GM21381 (cell line): ENCODE results near the gene HFE.

Experiments
- ATAC-seq: cut with Tn5 transposase; IDR thresholded peaks from one replicate; pipeline ENCODE4 v1.9.1; 2021; ENCODE audit warnings: mild to moderate bottlenecking, moderate library complexity; ENCODE audit not compliant: unreplicated experiment

The HFE gene

DNA sequence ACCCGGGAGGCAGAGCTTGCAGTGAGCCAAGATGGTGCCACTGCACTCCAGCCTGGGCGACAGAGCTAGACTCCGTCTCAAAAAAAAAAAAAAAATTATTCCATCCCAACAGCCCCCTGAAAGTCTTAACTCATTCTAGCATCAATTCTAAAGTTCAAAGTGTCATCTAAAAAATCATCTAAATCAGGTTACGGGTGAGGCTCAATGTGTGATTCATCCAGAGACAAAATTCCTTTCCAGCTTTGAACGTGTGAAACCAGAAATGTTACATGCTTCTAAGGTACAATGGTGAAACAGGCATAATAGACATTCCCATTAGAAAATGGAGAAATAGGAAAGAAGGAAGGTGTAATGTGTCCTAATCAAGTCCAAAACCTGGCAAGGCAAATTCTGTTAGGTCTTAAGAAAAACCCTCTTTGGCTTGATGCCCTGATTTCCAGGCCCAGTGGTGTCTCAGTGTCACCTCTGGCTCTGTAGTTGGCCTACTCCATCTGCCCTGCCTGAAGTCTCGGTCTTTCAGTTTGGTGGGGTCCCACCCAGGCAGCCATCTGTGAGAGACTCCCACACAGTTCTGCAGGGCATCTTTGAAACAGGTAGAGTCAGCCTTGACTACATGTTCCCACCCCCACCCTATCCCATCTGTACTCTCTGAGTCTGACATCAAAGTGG lies 43.5 kb downstream of the HFE start:
- no peak for ATAC-seq

GRCh38 chr6:26131618-26132017 lies 44.4 kb downstream of the HFE start:
- ATAC-seq: no peak

DNA sequence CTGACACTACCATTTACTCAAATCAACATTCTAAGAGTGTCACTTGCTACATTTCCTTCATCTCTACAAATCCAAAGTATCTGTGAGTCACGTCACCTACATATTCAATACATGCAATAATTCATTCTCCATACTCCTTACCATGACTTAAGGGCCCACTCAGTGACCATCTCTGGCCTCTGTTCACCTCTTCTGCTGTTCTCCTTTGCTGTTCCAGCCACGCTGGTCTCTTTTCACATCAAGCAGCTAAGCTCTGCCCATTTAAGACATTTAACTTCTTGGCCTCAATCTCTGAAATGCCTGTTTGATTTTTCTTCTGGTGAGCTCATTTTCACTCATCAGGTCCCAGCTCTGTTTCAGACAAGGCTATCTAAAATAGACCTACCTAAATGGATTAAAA lies 46.5 kb downstream of the HFE start:
- ATAC-seq: no peak

DNA sequence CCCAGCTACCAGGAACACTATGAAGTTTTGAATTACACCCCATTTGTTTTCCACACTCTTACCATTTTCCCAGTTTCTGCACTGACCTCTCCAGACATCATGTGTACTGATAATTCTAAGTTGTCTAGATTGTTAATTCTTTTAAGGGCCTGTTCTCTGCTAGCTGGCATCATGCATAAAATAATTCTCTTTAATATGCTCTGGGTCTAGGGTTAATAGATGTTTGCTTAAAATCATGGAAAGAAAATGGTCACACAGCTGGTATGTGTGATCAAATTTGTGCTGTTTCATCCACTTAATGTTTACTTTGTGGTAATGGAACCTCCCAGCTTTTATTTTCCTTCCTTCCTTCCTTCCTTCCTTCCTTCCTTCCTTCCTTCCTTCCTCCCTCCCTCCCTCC lies 49.1 kb downstream of the HFE start:
- ATAC-seq: no peak

DNA sequence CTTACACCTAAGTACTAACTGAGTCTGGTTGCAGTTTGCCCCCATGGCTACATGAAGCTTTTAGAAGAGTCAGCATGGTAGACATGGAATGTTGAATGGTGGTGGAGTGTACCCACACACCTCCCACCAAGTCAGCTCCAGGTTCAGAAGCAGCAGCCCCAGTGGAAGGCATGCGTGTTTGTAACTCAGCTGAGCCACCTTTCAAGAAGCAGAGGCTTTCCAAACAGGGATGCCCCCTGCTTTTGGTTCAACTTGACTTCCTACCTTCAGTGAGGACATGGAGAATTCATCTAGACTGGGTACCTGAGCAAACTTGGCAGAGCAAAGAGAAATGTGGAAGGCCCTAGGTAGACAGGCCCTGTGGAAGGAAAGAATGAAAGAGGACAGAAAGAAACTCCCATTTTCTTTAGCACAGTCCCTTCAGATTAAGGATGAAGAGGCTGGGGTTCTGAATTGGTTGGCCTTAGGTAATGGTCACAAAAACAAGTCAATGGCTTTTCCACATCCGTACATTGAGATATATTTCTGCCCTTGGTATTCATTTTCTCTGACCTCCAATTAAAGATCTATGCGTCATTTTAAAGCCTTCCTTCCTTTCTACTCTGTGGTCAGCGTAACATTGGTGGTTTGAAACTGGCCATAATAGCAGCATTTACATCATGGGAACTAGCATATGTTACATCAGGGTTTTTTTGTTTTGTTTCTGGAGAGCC lies 53.2 kb downstream of the HFE start:
- no peak for ATAC-seq

DNA sequence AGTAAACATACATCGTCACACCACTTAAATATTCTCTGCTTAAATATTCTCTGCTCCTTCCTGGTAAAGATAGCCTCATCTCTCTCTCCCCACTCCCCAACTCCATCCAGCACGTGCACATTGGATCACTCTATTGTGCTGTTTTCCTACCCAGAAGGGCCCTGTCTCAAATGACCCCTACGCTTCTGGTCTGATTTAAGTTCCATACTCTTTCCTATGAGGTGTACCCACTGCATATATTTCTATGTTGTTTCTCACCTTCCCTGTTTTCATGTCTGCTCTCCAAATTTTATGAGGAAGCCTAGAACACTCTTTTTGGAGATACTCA lies 53.7 kb downstream of the HFE start:
- no peak for ATAC-seq

- ATAC-seq: no peak
These were observed 54.2 kb downstream of the HFE start for GRCh38 chr6:26141378-26141904.

- ATAC-seq: no peak
These were observed 54.8 kb downstream of the HFE start for GRCh38 chr6:26142026-26142425.
